Esophagus (tissue), 2 donors: ENCODE results near the gene PEAK1. TPM values are rescaled to one million over a fixed set of nuclear protein-coding genes. Genes with fewer than 3 reads are reported as not detected.

Experiments used
- H3K27ac ChIP-seq, 2 donors: one replicate each; pipeline ENCODE4 v1.5.1; 2013; ENCODE audit warnings: low read depth in 2 of 2, mild to moderate bottlenecking in 2 of 2, inconsistent platforms in 1 of 2, low read length in 1 of 2, moderate library complexity in 1 of 2
- H3K27me3 ChIP-seq, 2 donors: one replicate each; pipeline ENCODE4 v1.6.1; 2013; ENCODE audit warnings: low read length in 2 of 2, control low read depth in 1 of 2, mild to moderate bottlenecking in 1 of 2; ENCODE audit not compliant: insufficient read depth in 2 of 2, control insufficient read depth in 1 of 2
- H3K36me3 ChIP-seq, 2 donors: one replicate each; pipeline ENCODE4 v1.6.1; 2013; ENCODE audit warnings: low read length in 1 of 2; ENCODE audit not compliant: control insufficient read depth in 2 of 2, insufficient read depth in 2 of 2
- H3K4me1 ChIP-seq, 2 donors: one replicate each; pipeline ENCODE4 v1.6.1; 2013; ENCODE audit warnings: low read length in 1 of 2; ENCODE audit not compliant: control insufficient read depth in 2 of 2, insufficient read depth in 2 of 2
- H3K4me3 ChIP-seq, 2 donors: one replicate each; pipeline ENCODE4 v1.5.1; 2013; ENCODE audit warnings: low read length in 2 of 2, mild to moderate bottlenecking in 2 of 2, low read depth in 1 of 2, moderate library complexity in 1 of 2
- H3K9me3 ChIP-seq, 2 donors: one replicate each; pipeline ENCODE4 v1.6.1; 2013; ENCODE audit warnings: mild to moderate bottlenecking in 2 of 2, low read depth in 1 of 2, low read length in 1 of 2, moderate library complexity in 1 of 2; ENCODE audit not compliant: control insufficient read depth in 2 of 2, insufficient read depth in 1 of 2
- WGBS, 2 donors: extraction: QIAGEN DNeasy Blood & Tissue Kit; methylation state at CpG; one replicate each; pipeline ENCODE4 v1.1.7; 2013; 5-methylcytosine and 5-hydroxymethylcytosine counted together
- polyA plus RNA-seq, 2 donors: library from polyadenylated mRNA; stranded (reverse); fragments of 200-250 nt; gene quantifications; one replicate each; pipeline ENCODE4 v1.2.3, GENCODE V29; 2013
- donor health status: healthy with polysubstance abuse.
- donor health status: Bipolar disorder and iron deficiency.

Gene PEAK1
- polyA plus RNA-seq, 2 donors, result 1.9 to 3.6 TPM

- H3K27ac ChIP-seq, result no peak overlapping the region
Measured at GRCh38 chr15:77226652-77227051, 193.3 kb downstream of the PEAK1 start.

DNA sequence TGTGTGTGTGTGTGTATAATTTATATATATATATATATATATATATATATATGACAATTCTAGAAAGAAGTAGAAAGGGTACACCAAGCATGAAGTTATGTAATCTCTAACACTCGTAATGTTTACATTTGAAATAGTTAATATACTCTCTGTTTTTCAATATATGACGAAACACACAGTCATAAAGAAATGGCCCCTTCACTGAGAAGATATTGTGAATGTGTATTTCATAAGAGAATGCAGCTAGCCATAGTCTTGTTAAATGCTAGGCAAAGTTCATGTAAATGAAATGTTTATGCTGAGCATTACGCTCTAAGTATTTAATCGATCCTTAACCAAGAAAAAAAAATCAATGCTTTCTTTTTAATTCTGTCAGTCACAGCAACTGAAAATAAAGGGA is 194.3 kb downstream of the PEAK1 start:
- H3K9me3 ChIP-seq, result no peaks in the 10 kb centered on the region
- H3K27me3 ChIP-seq, result no peaks in the 10 kb centered on the region
- no peaks in the 10 kb centered on the region for H3K36me3 ChIP-seq
- no peak overlapping the region for H3K4me3 ChIP-seq
- no peak overlapping the region for H3K27ac ChIP-seq
- 87 to 88% methylated on average over 4 of the region's 4 CpGs for whole genome bisulfite sequencing, 2 donors
- no peaks in the 10 kb centered on the region for H3K4me1 ChIP-seq

More at GRCh38 chr15:77226652-77227051, 193.3 kb downstream of the PEAK1 start:
- H3K27me3 ChIP-seq, result no peaks in the 10 kb centered on the region
- no peaks in the 10 kb centered on the region for H3K9me3 ChIP-seq
- WGBS, 2 donors, result 56 to 69% methylated on average over 2 of the region's 2 CpGs
- no peaks in the 10 kb centered on the region for H3K36me3 ChIP-seq
- no peaks in the 10 kb centered on the region for H3K4me1 ChIP-seq
- H3K4me3 ChIP-seq, result no peak overlapping the region

DNA sequence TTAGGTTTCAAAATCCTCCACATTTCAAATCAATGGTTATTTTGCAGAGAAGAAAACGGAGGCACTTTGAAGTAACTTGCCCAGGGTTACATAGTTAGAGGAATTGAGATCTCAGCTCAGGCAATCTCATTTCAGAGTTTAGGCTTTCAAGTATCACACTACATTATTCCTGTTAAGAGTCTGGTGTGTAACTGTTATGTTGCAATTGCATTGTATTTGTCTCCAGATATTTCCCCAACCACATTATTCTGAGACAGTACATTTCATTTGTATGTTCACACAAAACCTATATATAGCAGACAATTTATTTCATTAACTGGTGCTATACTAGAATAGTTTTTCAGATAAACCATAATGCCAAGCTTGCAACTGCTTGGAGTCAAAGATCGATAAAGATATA is 194.8 kb downstream of the PEAK1 start:
- Histone ChIP-seq H3K4me1 (no peaks in the 10 kb centered on the region), H3K27ac (no peak overlapping the region), H3K4me3 (no peak overlapping the region), H3K9me3 (no peaks in the 10 kb centered on the region), H3K27me3 (no peaks in the 10 kb centered on the region), H3K36me3 (no peaks in the 10 kb centered on the region)
- 91 to 94% methylated on average over 2 of the region's 2 CpGs for WGBS, 2 donors

- no peaks in the 10 kb centered on the region for H3K27me3 ChIP-seq
- H3K36me3 ChIP-seq, result no peaks in the 10 kb centered on the region
- H3K4me3 ChIP-seq, result no peak overlapping the region
- no peak overlapping the region for H3K27ac ChIP-seq
- H3K4me1 ChIP-seq, result no peaks in the 10 kb centered on the region
- no peaks in the 10 kb centered on the region for H3K9me3 ChIP-seq
- WGBS, 2 donors, result 68 to 81% methylated on average over 1 of the region's 1 CpG
Measured at GRCh38 chr15:77224352-77224751, 195.6 kb downstream of the PEAK1 start.

GRCh38 chr15:77221708-77222107 is 198.2 kb downstream of the PEAK1 start:
- no peaks in the 10 kb centered on the region for H3K4me1 ChIP-seq
- no peak overlapping the region for H3K27ac ChIP-seq
- 49 to 54% methylated on average over 3 of the region's 3 CpGs for WGBS, 2 donors
- no peaks in the 10 kb centered on the region for H3K27me3 ChIP-seq
- no peak overlapping the region for H3K4me3 ChIP-seq
- no peaks in the 10 kb centered on the region for H3K9me3 ChIP-seq
- H3K36me3 ChIP-seq, result no peaks in the 10 kb centered on the region

- WGBS, 2 donors, result 79 to 85% methylated on average over 3 of the region's 3 CpGs
- no peak overlapping the region for H3K27ac ChIP-seq
- H3K9me3 ChIP-seq, result no peaks in the 10 kb centered on the region
Measured at GRCh38 chr15:77221174-77221573, 198.7 kb downstream of the PEAK1 start.

DNA sequence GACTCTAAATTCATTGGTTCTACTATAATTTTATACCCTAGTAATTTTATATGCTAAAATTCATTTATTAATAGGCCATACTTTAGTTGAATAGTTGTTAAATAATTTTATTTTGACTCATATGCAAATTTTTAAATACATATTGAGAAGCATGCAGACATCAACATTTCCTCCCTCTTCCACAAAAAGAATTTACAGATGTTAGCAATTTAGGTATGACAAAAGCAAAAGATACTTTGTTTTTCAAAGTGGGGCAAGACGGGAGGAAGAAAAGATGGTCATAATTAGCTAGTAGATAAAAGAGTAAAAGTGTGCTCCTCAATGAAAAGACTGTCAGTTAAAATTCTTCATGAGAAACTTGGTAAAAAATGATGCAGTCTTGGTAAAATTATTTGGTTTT is 200.1 kb downstream of the PEAK1 start:
- Histone ChIP-seq H3K27me3 (no peaks in the 10 kb centered on the region), H3K4me3 (no peak overlapping the region)
- 95 to 97% methylated on average over 1 of the region's 1 CpG for WGBS, 2 donors

More at GRCh38 chr15:77221174-77221573, 198.7 kb downstream of the PEAK1 start:
- no peaks in the 10 kb centered on the region for H3K36me3 ChIP-seq
- H3K4me3 ChIP-seq, result no peak overlapping the region
- no peaks in the 10 kb centered on the region for H3K4me1 ChIP-seq
- H3K27me3 ChIP-seq, result no peaks in the 10 kb centered on the region

GRCh38 chr15:77209221-77209620 is 210.7 kb downstream of the PEAK1 start:
- no peaks in the 10 kb centered on the region for H3K9me3 ChIP-seq
- no peaks in the 10 kb centered on the region for H3K27me3 ChIP-seq
- no peaks in the 10 kb centered on the region for H3K36me3 ChIP-seq
- 90 to 96% methylated on average over 2 of the region's 2 CpGs for WGBS, 2 donors
- H3K4me3 ChIP-seq, result no peak overlapping the region
- no peaks in the 10 kb centered on the region for H3K4me1 ChIP-seq
- H3K27ac ChIP-seq, result no peak overlapping the region

More for the DNA sequence above, 200.1 kb downstream of the PEAK1 start:
- Histone ChIP-seq H3K4me1 (no peaks in the 10 kb centered on the region), H3K36me3 (no peaks in the 10 kb centered on the region), H3K27ac (no peak overlapping the region), H3K9me3 (no peaks in the 10 kb centered on the region)

DNA sequence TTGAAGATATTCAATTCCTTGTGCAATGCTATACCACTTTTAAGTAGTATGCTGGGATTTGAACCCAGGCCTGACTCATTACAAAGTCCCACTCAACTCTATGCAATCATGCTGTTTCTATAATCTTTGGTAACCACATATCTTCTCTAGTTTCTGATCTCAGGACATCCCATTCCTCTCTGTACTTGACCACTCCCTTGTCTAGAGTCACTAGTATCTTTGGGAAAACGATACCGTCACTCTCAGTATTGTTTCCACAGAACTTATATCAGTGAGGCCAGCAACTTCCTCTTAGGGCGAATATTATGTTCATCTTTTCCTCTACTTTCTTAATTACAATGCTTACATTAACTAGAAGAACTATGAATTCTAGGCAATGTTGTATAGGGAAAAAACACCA is 211.7 kb downstream of the PEAK1 start:
- Histone ChIP-seq H3K27me3 (no peaks in the 10 kb centered on the region), H3K4me3 (no peak overlapping the region), H3K9me3 (no peaks in the 10 kb centered on the region), H3K36me3 (no peaks in the 10 kb centered on the region), H3K27ac (no peak overlapping the region), H3K4me1 (no peaks in the 10 kb centered on the region)
- WGBS, 2 donors, result 86 to 87% methylated on average over 3 of the region's 3 CpGs

- no peaks in the 10 kb centered on the region for H3K27me3 ChIP-seq
Measured at GRCh38 chr15:77201665-77202064, 218.2 kb downstream of the PEAK1 start.

More at GRCh38 chr15:77201665-77202064, 218.2 kb downstream of the PEAK1 start:
- Histone ChIP-seq H3K27ac (no peak overlapping the region), H3K9me3 (no peaks in the 10 kb centered on the region), H3K4me3 (no peak overlapping the region), H3K4me1 (no peaks in the 10 kb centered on the region), H3K36me3 (no peaks in the 10 kb centered on the region)
